ENCODE results near the gene PCDHA6. TPM values are rescaled to one million over a fixed set of nuclear protein-coding genes. Genes with fewer than 3 reads are reported as not detected.
"Not testable (repeated sequence)": the region's sequence is repeated elsewhere in the genome, so short reads cannot be mapped to it uniquely, and the experiment has no call there.

The PCDHA6 gene, protein sequence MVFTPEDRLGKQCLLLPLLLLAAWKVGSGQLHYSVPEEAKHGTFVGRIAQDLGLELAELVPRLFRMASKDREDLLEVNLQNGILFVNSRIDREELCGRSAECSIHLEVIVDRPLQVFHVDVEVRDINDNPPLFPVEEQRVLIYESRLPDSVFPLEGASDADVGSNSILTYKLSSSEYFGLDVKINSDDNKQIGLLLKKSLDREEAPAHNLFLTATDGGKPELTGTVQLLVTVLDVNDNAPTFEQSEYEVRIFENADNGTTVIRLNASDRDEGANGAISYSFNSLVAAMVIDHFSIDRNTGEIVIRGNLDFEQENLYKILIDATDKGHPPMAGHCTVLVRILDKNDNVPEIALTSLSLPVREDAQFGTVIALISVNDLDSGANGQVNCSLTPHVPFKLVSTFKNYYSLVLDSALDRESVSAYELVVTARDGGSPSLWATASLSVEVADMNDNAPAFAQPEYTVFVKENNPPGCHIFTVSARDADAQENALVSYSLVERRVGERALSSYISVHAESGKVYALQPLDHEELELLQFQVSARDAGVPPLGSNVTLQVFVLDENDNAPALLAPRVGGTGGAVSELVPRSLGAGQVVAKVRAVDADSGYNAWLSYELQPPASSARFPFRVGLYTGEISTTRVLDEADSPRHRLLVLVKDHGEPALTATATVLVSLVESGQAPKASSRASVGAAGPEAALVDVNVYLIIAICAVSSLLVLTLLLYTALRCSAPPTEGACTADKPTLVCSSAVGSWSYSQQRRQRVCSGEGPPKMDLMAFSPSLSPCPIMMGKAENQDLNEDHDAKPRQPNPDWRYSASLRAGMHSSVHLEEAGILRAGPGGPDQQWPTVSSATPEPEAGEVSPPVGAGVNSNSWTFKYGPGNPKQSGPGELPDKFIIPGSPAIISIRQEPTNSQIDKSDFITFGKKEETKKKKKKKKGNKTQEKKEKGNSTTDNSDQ
- total RNA-seq (2.6 and 16.9 TPM in 2 replicates), polyA plus RNA-seq (1.3 and 7.7 TPM in 2 replicates)

DNA sequence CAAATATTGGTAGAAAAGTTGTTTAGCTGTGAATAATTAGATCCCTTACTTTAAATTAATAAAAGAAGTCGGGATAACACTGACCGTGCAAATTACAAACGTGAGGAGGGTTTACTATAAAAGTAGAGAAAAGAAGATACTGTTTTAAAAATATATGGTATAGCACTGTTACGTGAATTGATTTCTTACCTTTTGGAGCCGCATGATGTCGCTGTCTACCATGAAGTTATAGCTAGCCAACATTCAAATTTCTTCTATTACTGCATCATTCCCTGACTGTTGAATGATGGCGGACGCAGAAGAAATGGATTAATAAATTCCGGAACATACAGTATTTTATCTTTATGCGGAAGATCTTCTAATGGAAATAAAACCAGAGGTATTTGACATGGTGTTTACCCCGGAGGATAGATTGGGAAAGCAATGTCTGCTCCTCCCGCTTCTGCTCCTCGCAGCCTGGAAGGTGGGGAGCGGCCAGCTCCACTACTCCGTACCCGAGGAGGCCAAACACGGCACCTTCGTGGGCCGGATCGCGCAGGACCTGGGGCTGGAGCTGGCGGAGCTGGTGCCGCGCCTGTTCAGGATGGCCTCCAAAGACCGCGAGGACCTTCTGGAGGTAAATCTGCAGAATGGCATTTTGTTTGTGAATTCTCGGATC is at the start of gene PCDHA6:
Gene PCDHA6, plus strand, starts transcription at position 257 of the 658 bp plus-strand sequence. Its CDS starts 132 bp downstream, at position 389.
- TF ChIP-seq, protein P1, sequence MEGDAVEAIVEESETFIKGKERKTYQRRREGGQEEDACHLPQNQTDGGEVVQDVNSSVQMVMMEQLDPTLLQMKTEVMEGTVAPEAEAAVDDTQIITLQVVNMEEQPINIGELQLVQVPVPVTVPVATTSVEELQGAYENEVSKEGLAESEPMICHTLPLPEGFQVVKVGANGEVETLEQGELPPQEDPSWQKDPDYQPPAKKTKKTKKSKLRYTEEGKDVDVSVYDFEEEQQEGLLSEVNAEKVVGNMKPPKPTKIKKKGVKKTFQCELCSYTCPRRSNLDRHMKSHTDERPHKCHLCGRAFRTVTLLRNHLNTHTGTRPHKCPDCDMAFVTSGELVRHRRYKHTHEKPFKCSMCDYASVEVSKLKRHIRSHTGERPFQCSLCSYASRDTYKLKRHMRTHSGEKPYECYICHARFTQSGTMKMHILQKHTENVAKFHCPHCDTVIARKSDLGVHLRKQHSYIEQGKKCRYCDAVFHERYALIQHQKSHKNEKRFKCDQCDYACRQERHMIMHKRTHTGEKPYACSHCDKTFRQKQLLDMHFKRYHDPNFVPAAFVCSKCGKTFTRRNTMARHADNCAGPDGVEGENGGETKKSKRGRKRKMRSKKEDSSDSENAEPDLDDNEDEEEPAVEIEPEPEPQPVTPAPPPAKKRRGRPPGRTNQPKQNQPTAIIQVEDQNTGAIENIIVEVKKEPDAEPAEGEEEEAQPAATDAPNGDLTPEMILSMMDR (IDR thresholded peaks at IDR 0.05; ENCODE audit: low read depth, low read length) = no peak
- H3K36me3 ChIP-seq = no peaks in the 10 kb centered on the region
- no peaks in the 10 kb centered on the region for H3K27me3 ChIP-seq
- H3K9me3 ChIP-seq (ENCODE audit: low read depth) = no peaks in the 10 kb centered on the region
- H3K27ac ChIP-seq = no peak within 1 kb of the TSS
- no peaks in the 10 kb centered on the region for H3K4me1 ChIP-seq (ENCODE audit: low read depth)
- H3K4me3 ChIP-seq = peak within 1 kb of the TSS; percentile 51
- peak in 1 of 2 donors; percentile 47 for DNase-seq (ENCODE audit: low read depth in 1 of 2, low spot score in 1 of 2)

- Histone ChIP-seq H3K27ac (no peak overlapping the region), H3K27me3 (no peaks in the 10 kb centered on the region), H3K9me3 (ENCODE audit: low read depth) (no peaks in the 10 kb centered on the region), H3K36me3 (no peaks in the 10 kb centered on the region), H3K4me3 (no peak overlapping the region), H3K4me1 (ENCODE audit: low read depth) (no peaks in the 10 kb centered on the region)
- DNase-seq (ENCODE audit: low read depth in 1 of 2, low spot score in 1 of 2) = no peak
- TF ChIP-seq, protein P1 (IDR thresholded peaks at IDR 0.05; ENCODE audit: low read depth, low read length) = no peak
Observed at GRCh38 chr5:140780512-140780911, 47.2 kb upstream of the PCDHA6 start.

GRCh38 chr5:140785905-140786686 is 41.7 kb upstream of the PCDHA6 start, which contains the start of gene PCDHA1:
PCDHA1 (plus strand) TSS chr5:140786140.
- Histone ChIP-seq H3K36me3 (no peaks in the 10 kb centered on the region), H3K9me3 (ENCODE audit: low read depth) (no peaks in the 10 kb centered on the region), H3K27me3 (no peaks in the 10 kb centered on the region), H3K4me1 (ENCODE audit: low read depth) (no peaks in the 10 kb centered on the region), H3K27ac (no peak within 1 kb of the TSS), H3K4me3 (no peak within 1 kb of the TSS)
- DNase-seq (ENCODE audit: low read depth in 1 of 2, low spot score in 1 of 2) = no peak
- TF ChIP-seq, protein P1 (IDR thresholded peaks at IDR 0.05; ENCODE audit: low read depth, low read length) = no peak

DNA sequence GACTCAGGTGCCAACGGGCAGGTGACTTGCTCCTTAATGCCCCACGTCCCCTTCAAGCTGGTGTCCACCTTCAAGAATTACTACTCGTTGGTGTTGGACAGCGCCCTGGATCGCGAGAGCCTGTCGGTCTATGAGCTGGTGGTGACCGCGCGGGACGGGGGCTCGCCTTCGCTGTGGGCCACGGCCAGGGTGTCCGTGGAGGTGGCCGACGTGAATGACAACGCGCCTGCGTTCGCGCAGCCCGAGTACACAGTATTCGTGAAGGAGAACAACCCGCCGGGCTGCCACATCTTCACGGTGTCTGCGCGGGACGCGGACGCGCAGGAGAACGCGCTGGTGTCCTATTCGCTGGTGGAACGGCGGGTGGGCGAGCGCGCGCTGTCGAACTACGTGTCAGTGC is 40.3 kb upstream of the PCDHA6 start:
- H3K9me3 ChIP-seq (ENCODE audit: low read depth); H3K36me3 ChIP-seq; H3K27ac ChIP-seq; H3K4me3 ChIP-seq; H3K4me1 ChIP-seq (ENCODE audit: low read depth); H3K27me3 ChIP-seq; DNase-seq (ENCODE audit: low read depth in 1 of 2, low spot score in 1 of 2): not testable (repeated sequence)

DNA sequence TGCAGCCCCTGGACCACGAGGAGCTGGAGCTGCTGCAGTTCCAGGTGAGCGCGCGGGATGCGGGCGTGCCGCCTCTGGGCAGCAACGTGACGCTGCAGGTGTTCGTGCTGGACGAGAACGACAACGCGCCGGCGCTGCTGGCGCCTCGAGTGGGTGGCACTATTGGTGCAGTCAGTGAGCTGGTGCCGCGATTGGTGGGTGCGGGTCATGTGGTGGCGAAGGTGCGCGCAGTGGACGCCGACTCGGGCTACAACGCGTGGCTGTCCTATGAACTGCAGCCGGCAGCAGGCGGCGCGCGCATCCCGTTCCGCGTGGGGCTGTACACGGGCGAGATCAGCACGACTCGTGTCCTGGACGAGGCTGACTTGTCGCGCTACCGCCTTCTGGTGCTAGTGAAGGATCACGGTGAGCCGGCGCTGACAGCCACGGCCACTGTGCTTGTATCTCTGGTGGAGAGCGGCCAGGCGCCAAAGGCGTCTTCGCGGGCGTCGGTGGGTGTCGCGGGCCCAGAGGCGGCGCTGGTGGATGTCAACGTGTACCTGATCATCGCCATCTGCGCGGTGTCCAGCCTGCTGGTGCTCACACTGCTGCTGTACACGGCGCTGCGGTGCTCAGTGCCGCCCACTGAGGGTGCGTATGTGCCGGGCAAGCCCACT is 39.8 kb upstream of the PCDHA6 start:
- not testable (repeated sequence) for H3K27me3 ChIP-seq; H3K4me3 ChIP-seq; H3K9me3 ChIP-seq (ENCODE audit: low read depth); H3K27ac ChIP-seq; H3K4me1 ChIP-seq (ENCODE audit: low read depth); H3K36me3 ChIP-seq; DNase-seq (ENCODE audit: low read depth in 1 of 2, low spot score in 1 of 2)
